ENCODE results near the gene HSD3B1.

DNA sequence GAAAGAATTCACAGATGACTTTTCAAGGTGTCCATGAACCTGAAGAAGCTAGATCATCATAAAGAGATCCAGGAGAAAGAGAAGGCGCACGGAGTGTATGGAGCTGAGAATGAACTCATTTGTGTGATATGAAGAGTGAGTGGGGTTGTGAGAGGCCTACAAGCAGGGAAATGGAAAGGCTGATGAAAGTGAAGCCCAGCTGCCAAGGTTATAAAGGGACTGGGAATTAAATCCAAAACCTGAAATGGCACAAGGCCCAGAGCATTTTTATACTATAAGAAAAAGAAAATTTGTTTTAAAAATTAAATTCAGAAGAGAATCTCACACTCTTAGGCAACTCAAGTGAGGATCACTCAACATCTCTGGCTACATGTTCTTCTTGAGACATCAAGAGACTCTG, 43.4 kb downstream of the HSD3B1 start:
- TF ChIP-seq POLR2A (IDR thresholded peaks at IDR 0.05) = no peak
- TF ChIP-seq, protein P1, sequence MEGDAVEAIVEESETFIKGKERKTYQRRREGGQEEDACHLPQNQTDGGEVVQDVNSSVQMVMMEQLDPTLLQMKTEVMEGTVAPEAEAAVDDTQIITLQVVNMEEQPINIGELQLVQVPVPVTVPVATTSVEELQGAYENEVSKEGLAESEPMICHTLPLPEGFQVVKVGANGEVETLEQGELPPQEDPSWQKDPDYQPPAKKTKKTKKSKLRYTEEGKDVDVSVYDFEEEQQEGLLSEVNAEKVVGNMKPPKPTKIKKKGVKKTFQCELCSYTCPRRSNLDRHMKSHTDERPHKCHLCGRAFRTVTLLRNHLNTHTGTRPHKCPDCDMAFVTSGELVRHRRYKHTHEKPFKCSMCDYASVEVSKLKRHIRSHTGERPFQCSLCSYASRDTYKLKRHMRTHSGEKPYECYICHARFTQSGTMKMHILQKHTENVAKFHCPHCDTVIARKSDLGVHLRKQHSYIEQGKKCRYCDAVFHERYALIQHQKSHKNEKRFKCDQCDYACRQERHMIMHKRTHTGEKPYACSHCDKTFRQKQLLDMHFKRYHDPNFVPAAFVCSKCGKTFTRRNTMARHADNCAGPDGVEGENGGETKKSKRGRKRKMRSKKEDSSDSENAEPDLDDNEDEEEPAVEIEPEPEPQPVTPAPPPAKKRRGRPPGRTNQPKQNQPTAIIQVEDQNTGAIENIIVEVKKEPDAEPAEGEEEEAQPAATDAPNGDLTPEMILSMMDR (IDR thresholded peaks at IDR 0.05) = no peak

Measured in heart left ventricle (tissue), 13 donors.